ENCODE results near the gene PPARD. TPM values are rescaled to one million over a fixed set of nuclear protein-coding genes. Genes with fewer than 3 reads are reported as not detected.

PPARD gene
- total and polyA plus RNA-seq, 8 donors: 2.6 to 34.6 (median 17.9) TPM

DNA sequence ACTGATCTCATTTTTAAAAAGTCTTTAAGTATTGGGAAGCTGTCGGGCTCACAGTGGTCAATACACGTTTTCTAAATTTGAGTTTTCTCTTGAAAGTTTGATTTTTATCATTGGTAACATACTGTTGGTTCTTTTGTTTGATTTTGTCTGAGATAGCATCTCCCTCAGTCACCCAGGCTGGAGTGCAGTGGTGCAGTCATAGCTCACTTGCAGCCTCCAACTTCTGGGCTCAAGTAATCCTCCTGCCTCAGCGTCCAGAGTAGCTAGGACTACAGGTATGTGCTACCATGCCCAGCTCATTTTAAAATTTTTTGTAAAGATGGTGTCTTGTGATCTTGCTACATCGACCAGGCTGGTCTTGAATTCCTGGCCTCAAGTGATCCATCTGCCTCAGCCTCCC lies 9.1 kb downstream of the PPARD start:
- no peaks in the 10 kb centered on the region for H3K27me3 ChIP-seq
- TF ChIP-seq POLR2AphosphoS5 (IDR thresholded peaks at IDR 0.05) (no peak), EP300 (IDR thresholded peaks at IDR 0.05) (no peak), POLR2A (IDR thresholded peaks at IDR 0.05) (no peak)
- DNase-seq: no peak
- no peaks in the 10 kb centered on the region for H3K9me3 ChIP-seq
- H3K4me1 ChIP-seq: peaks cover 0 to 21% (median 4%) of the 10 kb centered on the region in 4 donors
- peaks cover 27 to 91% (median 80%) of the 10 kb centered on the region in 4 donors for H3K36me3 ChIP-seq
- WGBS, 5 donors: 91 to 95% (median 94%) methylated on average over 4 of the region's 4 CpGs
- intact Hi-C loops (cut with DNase I; ENCODE audit: low total_unique reads): no loop called here
- H3K27ac ChIP-seq: no peak overlapping the region
- H3K4me3 ChIP-seq: no peak overlapping the region

DNA sequence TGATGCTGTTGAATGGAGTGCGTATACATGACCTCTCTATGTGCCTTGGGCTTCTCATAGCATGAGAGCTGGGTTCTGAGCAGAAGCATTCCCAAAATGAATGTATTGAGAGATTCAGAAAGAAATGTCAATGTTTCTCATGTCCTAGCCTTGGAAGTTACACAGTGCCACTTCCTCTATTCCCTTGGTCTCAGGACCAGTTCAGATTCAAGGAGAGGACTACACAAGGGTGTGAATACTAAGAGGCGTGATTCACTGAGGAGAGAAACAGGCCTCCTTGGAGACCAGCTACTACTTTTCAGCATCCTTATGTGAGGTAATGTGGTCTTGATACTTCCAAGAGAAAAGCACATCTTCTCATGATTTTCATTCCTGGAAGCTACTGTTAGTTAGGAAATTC lies 10.4 kb downstream of the PPARD start:
- DNase-seq: no peak
- WGBS, 5 donors: 93 to 100% (median 100%) methylated on average over 2 of the region's 2 CpGs
- TF ChIP-seq CTCF (IDR thresholded peaks at IDR 0.05) (no peak), EP300 (IDR thresholded peaks at IDR 0.05) (no peak), POLR2AphosphoS5 (IDR thresholded peaks at IDR 0.05) (no peak), POLR2A (IDR thresholded peaks at IDR 0.05) (no peak)
- Histone ChIP-seq H3K27ac (no peak overlapping the region), H3K4me1 (peaks cover 3 to 28% (median 4%) of the 10 kb centered on the region in 4 donors), H3K9me3 (no peaks in the 10 kb centered on the region), H3K4me3 (no peak overlapping the region), H3K36me3 (peaks cover 27 to 87% (median 75%) of the 10 kb centered on the region in 4 donors), H3K27me3 (no peaks in the 10 kb centered on the region)
- intact Hi-C loops (cut with DNase I; ENCODE audit: low total_unique reads): no loop called here

DNA sequence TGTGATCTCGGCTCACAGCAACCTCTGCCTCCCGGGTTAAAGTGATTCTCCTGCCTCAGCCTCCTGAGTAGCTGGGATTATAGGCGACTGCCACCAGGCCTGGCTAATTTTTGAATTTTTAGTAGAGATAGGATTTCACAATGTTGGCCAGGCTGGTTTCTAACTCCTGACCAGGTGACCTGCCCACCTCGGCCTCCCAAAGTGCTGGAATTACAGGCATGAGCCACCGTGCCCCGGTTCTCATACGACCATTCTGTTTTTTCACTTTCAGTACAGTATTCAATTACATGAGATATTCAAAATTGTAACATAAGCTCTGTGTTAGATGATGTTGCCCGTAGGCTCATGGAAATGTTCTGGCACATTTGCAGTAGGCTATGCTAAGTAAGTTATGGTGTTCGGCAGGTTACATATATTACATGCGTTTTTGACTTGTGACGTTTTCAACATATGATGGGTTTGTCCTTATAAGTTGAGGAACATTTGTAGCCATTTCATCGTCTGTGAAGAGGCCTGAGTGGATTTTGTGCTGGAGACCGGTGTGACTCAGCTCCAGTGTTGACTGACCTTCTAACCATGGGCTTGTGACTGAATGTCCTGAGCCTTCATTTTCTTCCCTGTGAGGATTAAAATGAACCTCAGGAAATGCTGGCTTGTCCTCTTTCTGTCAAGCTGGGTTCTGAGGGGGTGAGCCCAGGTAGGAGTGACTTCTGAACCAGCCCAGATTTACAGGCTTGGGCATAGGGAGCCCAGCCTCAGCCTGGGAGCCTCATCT lies 12.2 kb downstream of the PPARD start:
- Histone ChIP-seq H3K4me1 (peaks cover 12 to 38% (median 17%) of the 10 kb centered on the region in 4 donors), H3K36me3 (peaks cover 17 to 69% (median 57%) of the 10 kb centered on the region in 4 donors), H3K4me3 (no peak overlapping the region), H3K9me3 (no peaks in the 10 kb centered on the region), H3K27me3 (no peaks in the 10 kb centered on the region), H3K27ac (no peak overlapping the region)
- no peak for DNase-seq
- WGBS, 5 donors: 94 to 96% (median 96%) methylated on average over 13 of the region's 13 CpGs
- intact Hi-C loops (cut with DNase I; ENCODE audit: low total_unique reads): no loop called here
- TF ChIP-seq CTCF (IDR thresholded peaks at IDR 0.05): no peak
- TF ChIP-seq EP300 (IDR thresholded peaks at IDR 0.05): no peak
- no peak for TF ChIP-seq POLR2A (IDR thresholded peaks at IDR 0.05)
- no peak for TF ChIP-seq POLR2AphosphoS5 (IDR thresholded peaks at IDR 0.05)

GRCh38 chr6:35356391-35356790 lies 14.0 kb downstream of the PPARD start:
- 87 to 100% (median 98%) methylated on average over 1 of the region's 1 CpG for WGBS, 5 donors
- Histone ChIP-seq H3K36me3 (peaks cover 16 to 55% (median 47%) of the 10 kb centered on the region in 4 donors), H3K4me3 (no peak overlapping the region), H3K4me1 (peaks cover 12 to 57% (median 30%) of the 10 kb centered on the region in 4 donors), H3K9me3 (no peaks in the 10 kb centered on the region), H3K27me3 (no peaks in the 10 kb centered on the region), H3K27ac (no peak overlapping the region)
- TF ChIP-seq CTCF (IDR thresholded peaks at IDR 0.05) (no peak), POLR2AphosphoS5 (IDR thresholded peaks at IDR 0.05) (no peak), EP300 (IDR thresholded peaks at IDR 0.05) (no peak), POLR2A (IDR thresholded peaks at IDR 0.05) (no peak)
- intact Hi-C loops (cut with DNase I; ENCODE audit: low total_unique reads): no loop called here
- no peak for DNase-seq

GRCh38 chr6:35357677-35358076 lies 15.3 kb downstream of the PPARD start:
- TF ChIP-seq EP300 (IDR thresholded peaks at IDR 0.05) (no peak), CTCF (IDR thresholded peaks at IDR 0.05) (no peak), POLR2AphosphoS5 (IDR thresholded peaks at IDR 0.05) (no peak)
- WGBS, 5 donors: 45 to 74% (median 58%) methylated on average over 4 of the region's 4 CpGs
- H3K27ac ChIP-seq: no peak overlapping the region
- H3K4me1 ChIP-seq: peaks cover 12 to 64% (median 32%) of the 10 kb centered on the region in 4 donors
- peaks cover 8 to 43% (median 34%) of the 10 kb centered on the region in 4 donors for H3K36me3 ChIP-seq
- H3K4me3 ChIP-seq: no peak overlapping the region
- intact Hi-C loops (cut with DNase I; ENCODE audit: low total_unique reads): no loop called here
- no peaks in the 10 kb centered on the region for H3K27me3 ChIP-seq
- H3K9me3 ChIP-seq: no peaks in the 10 kb centered on the region
- peak in 1 of 2 donors; percentile 57 for DNase-seq
